Measurements from ENCODE around the gene SLC23A1.

The SLC23A1 gene

DNA sequence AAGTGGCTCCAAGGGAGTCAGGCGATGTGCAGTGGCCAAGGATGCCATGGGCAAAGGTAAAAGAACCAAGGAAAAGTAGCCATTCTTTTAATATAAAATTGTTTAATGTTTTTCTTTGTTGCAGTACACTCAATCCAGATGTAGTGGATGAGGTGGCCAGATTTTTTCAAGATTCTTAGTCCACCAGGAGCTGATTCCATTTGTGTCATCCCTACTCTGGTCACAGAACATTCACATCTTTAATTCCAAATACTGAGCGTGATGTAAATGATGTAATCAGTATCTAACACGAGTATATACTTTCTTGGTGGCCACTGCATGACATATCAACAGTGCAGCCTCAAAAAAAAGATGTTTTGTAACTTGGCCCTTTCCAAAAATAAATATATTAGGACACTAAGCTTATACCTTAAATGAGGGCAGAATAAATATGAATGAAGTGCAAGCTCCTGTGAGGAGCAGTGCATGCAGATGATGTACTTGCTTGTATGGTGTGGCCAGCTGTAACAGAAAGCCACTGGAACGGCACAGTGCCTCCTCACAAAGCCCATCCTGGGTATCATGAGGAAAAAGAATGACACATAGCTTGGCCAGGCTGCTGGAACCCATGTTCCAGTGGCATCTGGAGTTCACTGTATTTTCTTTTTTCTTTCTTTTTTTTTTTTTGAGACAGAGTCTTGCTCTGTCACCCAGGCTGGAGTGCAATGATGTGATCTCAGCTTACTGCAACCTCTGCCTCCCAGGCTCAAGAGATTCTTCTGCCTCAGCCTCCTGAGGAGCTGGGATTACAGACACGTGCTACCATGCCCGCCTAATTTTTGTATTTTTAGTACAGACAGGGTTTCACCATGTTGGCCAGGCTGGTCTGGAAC, 27.3 kb upstream of the SLC23A1 start:
- no peak for TF ChIP-seq ZBTB7A (IDR thresholded peaks at IDR 0.05; ENCODE audit: low read depth)
- no peak for TF ChIP-seq TEAD4 (IDR thresholded peaks at IDR 0.05)
- no peak for TF ChIP-seq YY1 (IDR thresholded peaks at IDR 0.05; ENCODE audit: low read depth)
- TF ChIP-seq, protein P1, sequence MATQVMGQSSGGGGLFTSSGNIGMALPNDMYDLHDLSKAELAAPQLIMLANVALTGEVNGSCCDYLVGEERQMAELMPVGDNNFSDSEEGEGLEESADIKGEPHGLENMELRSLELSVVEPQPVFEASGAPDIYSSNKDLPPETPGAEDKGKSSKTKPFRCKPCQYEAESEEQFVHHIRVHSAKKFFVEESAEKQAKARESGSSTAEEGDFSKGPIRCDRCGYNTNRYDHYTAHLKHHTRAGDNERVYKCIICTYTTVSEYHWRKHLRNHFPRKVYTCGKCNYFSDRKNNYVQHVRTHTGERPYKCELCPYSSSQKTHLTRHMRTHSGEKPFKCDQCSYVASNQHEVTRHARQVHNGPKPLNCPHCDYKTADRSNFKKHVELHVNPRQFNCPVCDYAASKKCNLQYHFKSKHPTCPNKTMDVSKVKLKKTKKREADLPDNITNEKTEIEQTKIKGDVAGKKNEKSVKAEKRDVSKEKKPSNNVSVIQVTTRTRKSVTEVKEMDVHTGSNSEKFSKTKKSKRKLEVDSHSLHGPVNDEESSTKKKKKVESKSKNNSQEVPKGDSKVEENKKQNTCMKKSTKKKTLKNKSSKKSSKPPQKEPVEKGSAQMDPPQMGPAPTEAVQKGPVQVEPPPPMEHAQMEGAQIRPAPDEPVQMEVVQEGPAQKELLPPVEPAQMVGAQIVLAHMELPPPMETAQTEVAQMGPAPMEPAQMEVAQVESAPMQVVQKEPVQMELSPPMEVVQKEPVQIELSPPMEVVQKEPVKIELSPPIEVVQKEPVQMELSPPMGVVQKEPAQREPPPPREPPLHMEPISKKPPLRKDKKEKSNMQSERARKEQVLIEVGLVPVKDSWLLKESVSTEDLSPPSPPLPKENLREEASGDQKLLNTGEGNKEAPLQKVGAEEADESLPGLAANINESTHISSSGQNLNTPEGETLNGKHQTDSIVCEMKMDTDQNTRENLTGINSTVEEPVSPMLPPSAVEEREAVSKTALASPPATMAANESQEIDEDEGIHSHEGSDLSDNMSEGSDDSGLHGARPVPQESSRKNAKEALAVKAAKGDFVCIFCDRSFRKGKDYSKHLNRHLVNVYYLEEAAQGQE (IDR thresholded peaks at IDR 0.05; ENCODE audit: low read depth) = no peak
- TF ChIP-seq TCF12 (IDR thresholded peaks at IDR 0.05; ENCODE audit: low read depth) = no peak
- TF ChIP-seq MAX (IDR thresholded peaks at IDR 0.05) = no peak
- TF ChIP-seq USF1 (IDR thresholded peaks at IDR 0.05) = no peak
- TF ChIP-seq NFIC (IDR thresholded peaks at IDR 0.05) = no peak
- TF ChIP-seq EGR1 (IDR thresholded peaks at IDR 0.05) = no peak
- TF ChIP-seq CREB1 (IDR thresholded peaks at IDR 0.05; ENCODE audit: low read depth) = no peak
- TF ChIP-seq RAD21 (IDR thresholded peaks at IDR 0.05; ENCODE audit: low read depth) = no peak
- no peak for TF ChIP-seq CEBPB (IDR thresholded peaks at IDR 0.05)
- no peak for TF ChIP-seq EP300 (IDR thresholded peaks at IDR 0.05; ENCODE audit: borderline replicate concordance)
- no peak for TF ChIP-seq TAF1 (IDR thresholded peaks at IDR 0.05; ENCODE audit: low read depth)
- TF ChIP-seq FOXM1 (IDR thresholded peaks at IDR 0.05; ENCODE audit: borderline replicate concordance, low read depth) = no peak

- TF ChIP-seq TCF12 (IDR thresholded peaks at IDR 0.05; ENCODE audit: low read depth) (no peak), USF1 (IDR thresholded peaks at IDR 0.05) (no peak), NFIC (IDR thresholded peaks at IDR 0.05) (no peak)
These were observed 25.1 kb upstream of the SLC23A1 start for GRCh38 chr5:139408191-139408590.

DNA sequence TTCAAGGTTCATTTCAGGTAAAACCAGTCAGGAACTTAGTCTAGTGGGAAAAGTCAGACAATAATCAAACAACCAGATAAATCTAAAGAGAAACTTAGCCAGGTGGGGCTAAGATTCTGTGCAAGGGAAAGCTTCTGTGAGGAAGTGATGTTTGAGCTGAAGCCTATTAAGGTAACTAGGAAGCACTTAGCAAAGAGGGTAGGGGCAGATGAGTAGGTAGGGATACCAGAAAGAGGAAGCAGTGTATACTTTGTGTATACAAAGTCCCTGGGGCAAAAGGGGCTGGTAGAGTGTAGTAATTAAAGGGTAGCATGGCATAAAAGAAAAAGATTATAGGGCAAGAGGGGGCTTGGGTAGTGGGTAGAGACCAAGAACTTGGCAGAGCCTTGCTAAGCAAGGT, 24.4 kb upstream of the SLC23A1 start:
- no peak for TF ChIP-seq NFIC (IDR thresholded peaks at IDR 0.05)
- TF ChIP-seq, protein P1 (IDR thresholded peaks at IDR 0.05; ENCODE audit: low read depth) = no peak
- TF ChIP-seq ZBTB7A (IDR thresholded peaks at IDR 0.05; ENCODE audit: low read depth) = no peak
- no peak for TF ChIP-seq TAF1 (IDR thresholded peaks at IDR 0.05; ENCODE audit: low read depth)
- TF ChIP-seq MAX (IDR thresholded peaks at IDR 0.05) = no peak

GRCh38 chr5:139406963-139407362, 23.9 kb upstream of the SLC23A1 start:
- TF ChIP-seq TCF12 (IDR thresholded peaks at IDR 0.05; ENCODE audit: low read depth) (no peak), USF1 (IDR thresholded peaks at IDR 0.05) (no peak), CREB1 (IDR thresholded peaks at IDR 0.05; ENCODE audit: low read depth) (no peak), MAX (IDR thresholded peaks at IDR 0.05) (no peak), TAF1 (IDR thresholded peaks at IDR 0.05; ENCODE audit: low read depth) (no peak), TEAD4 (IDR thresholded peaks at IDR 0.05) (no peak), CEBPB (IDR thresholded peaks at IDR 0.05) (no peak), ZBTB7A (IDR thresholded peaks at IDR 0.05; ENCODE audit: low read depth) (no peak), FOXM1 (IDR thresholded peaks at IDR 0.05; ENCODE audit: borderline replicate concordance, low read depth) (no peak), RAD21 (IDR thresholded peaks at IDR 0.05; ENCODE audit: low read depth) (no peak)
- TF ChIP-seq, protein P1 (IDR thresholded peaks at IDR 0.05; ENCODE audit: low read depth) = no peak

All from Ishikawa (cell line).